IMR-90 (cell line): ENCODE data around the gene SGK1. TPM values are rescaled to one million over a fixed set of nuclear protein-coding genes. Genes with fewer than 3 reads are reported as not detected.

ENCODE experiments used
- ATAC-seq: fragments of 200-7000 bp; cut with Tn5 transposase; 2 replicates; pipeline ENCODE4 v1.9.1; 2020; ENCODE audit warnings: low read depth, mild to moderate bottlenecking, moderate library complexity
- BruUV-seq: library from RNA; stranded (reverse); fragments of 400-500 nt; replicated peaks from 2 replicates; lab custom pipeline; 2021; lab: Mats Ljungman, UMichigan
- CTCF ChIA-PET: fragments of 300-600 bp; formaldehyde crosslinking; extraction: SDS; loops from one replicate; lab custom pipeline; 2021; ENCODE audit warnings: antibody characterized with exemption; lab: Yijun Ruan, JAX
- POLR2A ChIA-PET: fragments of 300-600 bp; sonication (Branson Sonifier 250); formaldehyde crosslinking; loops from one replicate; lab custom pipeline; 2022; ENCODE audit warnings: antibody characterized with exemption; ENCODE audit not compliant: unreplicated experiment; lab: Charles Lee
- DNase-seq: peaks from one replicate; pipeline ENCODE4 v3.0.0; 2013
- H2AFZ ChIP-seq: replicated peaks from 2 replicates; pipeline ENCODE3; 2013; ENCODE audit warnings: low read length, mild to moderate bottlenecking; ENCODE audit not compliant: poor library complexity
- H2AK5ac ChIP-seq: 2 replicates; pipeline ENCODE4 v1.6.1; 2013; ENCODE audit warnings: low read depth, low read length, inconsistent platforms
- H2AK9ac ChIP-seq: replicated peaks from 2 replicates; pipeline ENCODE3; 2013; ENCODE audit warnings: mild to moderate bottlenecking, low read depth, low read length, moderate library complexity; ENCODE audit not compliant: poor library complexity
- H2BK120ac ChIP-seq: 2 replicates; pipeline ENCODE4 v1.6.1; 2013; ENCODE audit warnings: low read depth, low read length, inconsistent platforms
- H2BK15ac ChIP-seq: 3 replicates; pipeline ENCODE4 v1.6.1; 2013; ENCODE audit warnings: low read depth, low read length, inconsistent platforms
- H2BK20ac ChIP-seq: 2 replicates; pipeline ENCODE4 v1.6.1; 2013; ENCODE audit warnings: low read depth, mild to moderate bottlenecking, inconsistent platforms, low read length, moderate library complexity
- H2BK5ac ChIP-seq: 2 replicates; pipeline ENCODE4 v1.6.1; 2013; ENCODE audit warnings: mild to moderate bottlenecking, low read depth, low read length, inconsistent platforms; ENCODE audit not compliant: poor library complexity, severe bottlenecking
- H3K14ac ChIP-seq: replicated peaks from 2 replicates; pipeline ENCODE4 v1.6.1; 2013; ENCODE audit warnings: low read depth, low read length, inconsistent platforms
- H3K18ac ChIP-seq: 2 replicates; pipeline ENCODE4 v1.6.1; 2013; ENCODE audit warnings: low read depth, low read length, control low read depth
- H3K23ac ChIP-seq: 2 replicates; pipeline ENCODE4 v1.6.1; 2013; ENCODE audit warnings: low read depth, low read length, inconsistent platforms
- H3K27ac ChIP-seq: 2 replicates; pipeline ENCODE4 v1.5.1; 2013; ENCODE audit warnings: mild to moderate bottlenecking, control low read depth, low read length; ENCODE audit not compliant: insufficient read depth
- H3K27me3 ChIP-seq: 2 replicates; pipeline ENCODE4 v1.6.1; 2013; ENCODE audit warnings: low read length; ENCODE audit not compliant: control insufficient read depth, insufficient read depth
- H3K36me3 ChIP-seq: 2 replicates; pipeline ENCODE4 v1.6.1; 2013; ENCODE audit warnings: low read length, mixed read lengths; ENCODE audit not compliant: control insufficient read depth, insufficient read depth
- H3K4ac ChIP-seq: 2 replicates; pipeline ENCODE4 v1.6.1; 2013; ENCODE audit warnings: low read depth, low read length, inconsistent platforms
- H3K4me1 ChIP-seq: 2 replicates; pipeline ENCODE4 v1.6.1; 2013; ENCODE audit warnings: low read length, mixed read lengths; ENCODE audit not compliant: control insufficient read depth, insufficient read depth
- H3K4me2 ChIP-seq: 2 replicates; pipeline ENCODE4 v1.6.1; 2013; ENCODE audit warnings: low read depth, mild to moderate bottlenecking, control low read depth, low read length, moderate library complexity
- H3K4me3 ChIP-seq: 2 replicates; pipeline ENCODE4 v1.5.1; 2013; ENCODE audit warnings: low read depth, mild to moderate bottlenecking, control low read depth, low read length, moderate library complexity; ENCODE audit not compliant: insufficient read depth
- H3K56ac ChIP-seq: 2 replicates; pipeline ENCODE4 v1.6.1; 2013; ENCODE audit warnings: low read length, inconsistent platforms; ENCODE audit not compliant: insufficient read depth; ENCODE audit errors: extremely low read depth
- H3K79me1 ChIP-seq, 2 experiments: 2 replicates each; pipeline ENCODE4 v1.6.1; 2013; ENCODE audit warnings: low read length in 2 of 2, inconsistent platforms in 1 of 2, low read depth in 1 of 2
- H3K9ac ChIP-seq: 2 replicates; pipeline ENCODE4 v1.6.1; 2013; ENCODE audit warnings: low read depth, low read length, control low read depth
- H3K9me1 ChIP-seq: 2 replicates; pipeline ENCODE4 v1.6.1; 2013; ENCODE audit warnings: low read length, inconsistent platforms; ENCODE audit not compliant: insufficient read depth
- H3K9me3 ChIP-seq: 2 replicates; pipeline ENCODE4 v1.6.1; 2013; ENCODE audit warnings: low read length; ENCODE audit not compliant: control insufficient read depth, insufficient read depth
- H4K20me1 ChIP-seq: 2 replicates; pipeline ENCODE4 v1.6.1; 2013; ENCODE audit warnings: low read length, inconsistent platforms; ENCODE audit not compliant: insufficient read depth
- H4K5ac ChIP-seq: 2 replicates; pipeline ENCODE4 v1.6.1; 2013; ENCODE audit warnings: mild to moderate bottlenecking, low read depth, low read length, control low read depth
- H4K8ac ChIP-seq, 2 experiments: 2 replicates each; pipeline ENCODE4 v1.6.1; 2013; ENCODE audit warnings: low read depth in 2 of 2, low read length in 2 of 2, control low read depth in 1 of 2, inconsistent platforms in 1 of 2
- H4K91ac ChIP-seq: 2 replicates; pipeline ENCODE4 v1.6.1; 2013; ENCODE audit warnings: low read depth, low read length, inconsistent platforms; ENCODE audit not compliant: insufficient read depth
- BHLHE40 ChIP-seq: fragments of 150-350 bp; IDR thresholded peaks from 2 replicates; pipeline ENCODE4 v1.6.1; 2016; ENCODE audit warnings: mild to moderate bottlenecking, low read depth, low read length
- CHD1 ChIP-seq: IDR thresholded peaks from 2 replicates; pipeline ENCODE4 v1.6.1; 2012; ENCODE audit warnings: low read depth, low read length, improper control_type of control experiment
- MAFK ChIP-seq: IDR thresholded peaks from 2 replicates; pipeline ENCODE4 v1.6.1; 2012; ENCODE audit warnings: low read depth, low read length, improper control_type of control experiment
- MAZ ChIP-seq: IDR thresholded peaks from 2 replicates; pipeline ENCODE4 v1.6.1; 2012; ENCODE audit warnings: low read depth, mild to moderate bottlenecking, low read length, improper control_type of control experiment, moderate library complexity, borderline replicate concordance
- POLR2A ChIP-seq: IDR thresholded peaks from 2 replicates; pipeline ENCODE4 v1.6.1; 2012; ENCODE audit warnings: mild to moderate bottlenecking, low read depth, low read length
- RFX5 ChIP-seq: IDR thresholded peaks from 2 replicates; pipeline ENCODE4 v1.8.0; 2012; ENCODE audit warnings: low read depth, mild to moderate bottlenecking, low read length, moderate library complexity
- WGBS, 2 experiments: methylation state at CpG; one replicate each; pipeline versions ENCODE4 v1.1.5 to v1.1.7; 2013; ENCODE audit warnings: missing lambda C conversion rate in 2 of 2; ENCODE audit not compliant: insufficient read length in 1 of 2; ENCODE audit errors: extremely low coverage in 2 of 2; 5-methylcytosine and 5-hydroxymethylcytosine counted together
- dilution Hi-C: fragments of 300-500 bp; cut with HindIII; formaldehyde crosslinking; loops from one replicate; pipeline ENCODE4 v1.14.3; 2018; ENCODE audit warnings: low sequenced_read_pairs; ENCODE audit not compliant: unreplicated experiment
- in situ Hi-C: fragments of 300-500 bp; cut with MboI; formaldehyde crosslinking; loops from 3 replicates; pipeline ENCODE4 v1.14.3; 2019; ENCODE audit warnings: low sequenced_read_pairs, inconsistent platforms, mixed read lengths
- intact Hi-C: fragments of 100-400 bp; cut with micrococcal nuclease; formaldehyde crosslinking; loops from 2 replicates; pipeline ENCODE4 v1.10.0; 2022
- polyA plus RNA-seq, 3 experiments: library from polyadenylated mRNA; depleted of rRNA; stranded (reverse); fragments of >200 nt; gene quantifications; 2 replicates each; pipeline ENCODE4 v1.2.3, GENCODE V29; 2012; ENCODE audit warnings: low replicate concordance in 1 of 3
- total RNA-seq: library from RNA; depleted of rRNA; stranded (reverse); fragments of >200 nt; gene quantifications from 2 replicates; pipeline ENCODE4 v1.2.3, GENCODE V29; 2012

SGK1 gene
- total and polyA plus RNA-seq, 2 of the 4 experiments (the other 2 are of a cell fraction): 121 to 255 TPM

DNA sequence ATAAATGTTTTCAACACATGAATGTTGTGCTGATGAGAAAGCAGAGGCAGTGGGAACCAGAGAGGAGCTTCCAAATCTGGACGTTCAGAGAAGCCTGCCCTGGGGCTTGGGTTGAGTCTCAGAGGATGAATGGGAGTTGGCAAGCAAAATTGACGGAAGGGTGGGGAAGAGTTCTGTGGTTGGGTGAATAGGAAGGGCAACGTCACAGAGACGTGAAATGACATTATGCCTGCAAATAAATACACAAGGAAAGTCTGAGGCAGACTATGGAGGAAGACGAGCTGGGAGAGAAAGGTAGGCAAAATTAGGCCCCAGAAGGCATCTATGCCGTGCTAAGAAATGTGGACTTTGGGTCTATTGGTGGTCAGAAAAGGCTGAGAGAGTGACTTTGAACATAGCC lies 25.2 kb upstream of the SGK1 start:
- Histone ChIP-seq H2BK20ac (no peak overlapping the region), H3K27me3 (no peaks in the 10 kb centered on the region), H3K4me1 (peaks cover under 1% of the 10 kb centered on the region; the same call in 1 of the 2 replicates), H3K4ac (no peak overlapping the region), H2AK9ac (no peak overlapping the region), H2AFZ (no peak overlapping the region), H4K5ac (no peak overlapping the region), H3K4me3 (no peak overlapping the region), H4K8ac (no peak overlapping the region), H3K9me3 (no peaks in the 10 kb centered on the region), H3K4me2 (no peak overlapping the region), H4K91ac (no peak overlapping the region), H3K56ac (no peak overlapping the region), H3K36me3 (no peaks in the 10 kb centered on the region), H2AK5ac (no peak overlapping the region), H2BK120ac (no peak overlapping the region), H4K20me1 (no peaks in the 10 kb centered on the region), H3K23ac (no peak overlapping the region), H3K14ac (no peak overlapping the region), H3K18ac (no peak overlapping the region), H3K79me1 (no peaks in the 10 kb centered on the region), H3K9ac (no peak overlapping the region), H2BK5ac (no peak overlapping the region), H2BK15ac (no peak overlapping the region), H3K27ac (no peak overlapping the region), H3K9me1 (0 out of 2 replicates have a peak, but pooled peaks cover under 1% of the 10 kb centered on the region)
- no CpG with 5 or more reads among the region's 6 CpGs for WGBS, 2 experiments
- DNase-seq (no peak), ATAC-seq (no peak)
- CTCF ChIA-PET: no interaction called here
- no TSS peak for BruUV-seq
- TF ChIP-seq RFX5: no peak
- TF ChIP-seq BHLHE40: no peak
- TF ChIP-seq MAFK: no peak
- no peak for TF ChIP-seq POLR2A
- no peak for TF ChIP-seq MAZ
- no peak for TF ChIP-seq CHD1
- POLR2A ChIA-PET: no interaction called here
- intact Hi-C loops: no loop called here
- dilution Hi-C loops: no loop called here
- in situ Hi-C loops: no loop called here
